Vagina (tissue), 2 donors: ENCODE measurements around the gene PEPD.

Source experiments
- POLR2A ChIP-seq, 2 donors: fragments of 450-650 bp; IDR thresholded peaks; one replicate each; pipeline ENCODE4 v1.6.1; 2017; ENCODE audit warnings: antibody characterized with exemption in 2 of 2, mild to moderate bottlenecking in 2 of 2, moderate library complexity in 2 of 2
- POLR2AphosphoS5 ChIP-seq, 2 donors: sonication (generic); formaldehyde crosslinking; IDR thresholded peaks; one replicate each; pipeline ENCODE4 v1.9.0; 2017; ENCODE audit warnings: antibody characterized with exemption in 2 of 2, mild to moderate bottlenecking in 2 of 2, low read depth in 1 of 2; ENCODE audit not compliant: insufficient read depth in 1 of 2
- TF ChIP-seq, protein P1 (sequence below), 3 experiments: fragments of 450-650 bp in 2 of 3; fragments of 200-600 bp in 1 of 3; sonication (generic) in 1 of 3; IDR thresholded peaks; one replicate each; pipeline ENCODE4 v1.5.1; 2017 to 2019; ENCODE audit warnings: antibody characterized with exemption in 3 of 3, mild to moderate bottlenecking in 2 of 3, moderate library complexity in 2 of 3

DNA sequence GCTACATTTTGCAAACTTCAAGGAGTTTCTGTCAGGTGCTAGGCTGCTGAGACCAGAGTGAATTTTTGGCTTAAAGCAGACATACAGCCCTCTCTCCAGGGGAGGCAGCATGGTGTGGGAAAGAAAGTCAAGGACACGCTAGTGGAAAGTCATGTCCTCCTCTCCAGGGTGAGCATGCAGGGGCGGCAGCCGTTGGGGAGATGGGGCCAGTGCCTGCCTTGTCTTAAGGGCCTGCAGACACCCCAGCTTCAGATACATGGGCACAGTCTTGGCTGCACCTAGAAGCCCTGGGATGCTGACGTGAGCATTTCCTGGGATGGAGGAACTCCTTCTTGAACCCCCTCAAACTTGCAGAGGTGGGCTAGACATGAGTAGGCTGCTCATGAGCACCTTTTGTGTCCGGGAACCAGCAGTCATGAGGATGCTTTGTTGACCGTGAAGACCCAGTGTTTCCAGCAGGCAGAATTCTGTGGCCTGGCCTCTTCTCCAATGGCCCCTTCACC, 43.3 kb upstream of the PEPD start:
- TF ChIP-seq, protein P1, sequence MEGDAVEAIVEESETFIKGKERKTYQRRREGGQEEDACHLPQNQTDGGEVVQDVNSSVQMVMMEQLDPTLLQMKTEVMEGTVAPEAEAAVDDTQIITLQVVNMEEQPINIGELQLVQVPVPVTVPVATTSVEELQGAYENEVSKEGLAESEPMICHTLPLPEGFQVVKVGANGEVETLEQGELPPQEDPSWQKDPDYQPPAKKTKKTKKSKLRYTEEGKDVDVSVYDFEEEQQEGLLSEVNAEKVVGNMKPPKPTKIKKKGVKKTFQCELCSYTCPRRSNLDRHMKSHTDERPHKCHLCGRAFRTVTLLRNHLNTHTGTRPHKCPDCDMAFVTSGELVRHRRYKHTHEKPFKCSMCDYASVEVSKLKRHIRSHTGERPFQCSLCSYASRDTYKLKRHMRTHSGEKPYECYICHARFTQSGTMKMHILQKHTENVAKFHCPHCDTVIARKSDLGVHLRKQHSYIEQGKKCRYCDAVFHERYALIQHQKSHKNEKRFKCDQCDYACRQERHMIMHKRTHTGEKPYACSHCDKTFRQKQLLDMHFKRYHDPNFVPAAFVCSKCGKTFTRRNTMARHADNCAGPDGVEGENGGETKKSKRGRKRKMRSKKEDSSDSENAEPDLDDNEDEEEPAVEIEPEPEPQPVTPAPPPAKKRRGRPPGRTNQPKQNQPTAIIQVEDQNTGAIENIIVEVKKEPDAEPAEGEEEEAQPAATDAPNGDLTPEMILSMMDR (IDR thresholded peaks at IDR 0.05): no peak
- TF ChIP-seq POLR2AphosphoS5 (IDR thresholded peaks at IDR 0.05; ENCODE audit: insufficient read depth in 1 of 2, low read depth in 1 of 2) (no peak), POLR2A (IDR thresholded peaks at IDR 0.05) (no peak)
